WERI-Rb-1 (cell line): ENCODE measurements around the gene ANKHD1.
"Not testable (repeated sequence)": the region's sequence is repeated elsewhere in the genome, so short reads cannot be mapped to it uniquely, and the experiment has no call there.

Source experiments
- DNase-seq: peaks from one replicate; pipeline ENCODE4 v3.0.0-alpha.2; 2020
- H3K27ac ChIP-seq: fragments of 250-450 bp; sonication (Bioruptor Pico); 2 replicates; pipeline ENCODE4 v1.5.1; 2020; ENCODE audit warnings: mild to moderate bottlenecking, moderate library complexity
- H3K27me3 ChIP-seq: fragments of 250-450 bp; sonication (Bioruptor Pico); 2 replicates; pipeline ENCODE4 v1.5.1; 2021; ENCODE audit warnings: mild to moderate bottlenecking, low read depth, moderate library complexity; ENCODE audit not compliant: insufficient read depth, severe bottlenecking
- H3K36me3 ChIP-seq: fragments of 250-450 bp; sonication (Bioruptor Pico); 2 replicates; pipeline ENCODE4 v1.5.1; 2020; ENCODE audit warnings: mild to moderate bottlenecking, moderate library complexity
- H3K4me3 ChIP-seq: 2 replicates; pipeline ENCODE4 v1.5.1; 2011; ENCODE audit warnings: low read depth, mild to moderate bottlenecking, control low read depth, low read length
- H3K9me3 ChIP-seq: fragments of 250-450 bp; sonication (Bioruptor Pico); 2 replicates; pipeline ENCODE4 v1.5.1; 2021; ENCODE audit warnings: mild to moderate bottlenecking, moderate library complexity; ENCODE audit not compliant: severe bottlenecking
- CTCF ChIP-seq: IDR thresholded peaks from 2 replicates; pipeline ENCODE4 v1.5.1; 2011; ENCODE audit warnings: low read depth, mild to moderate bottlenecking, control low read depth, inconsistent platforms, low read length

Gene ANKHD1

DNA sequence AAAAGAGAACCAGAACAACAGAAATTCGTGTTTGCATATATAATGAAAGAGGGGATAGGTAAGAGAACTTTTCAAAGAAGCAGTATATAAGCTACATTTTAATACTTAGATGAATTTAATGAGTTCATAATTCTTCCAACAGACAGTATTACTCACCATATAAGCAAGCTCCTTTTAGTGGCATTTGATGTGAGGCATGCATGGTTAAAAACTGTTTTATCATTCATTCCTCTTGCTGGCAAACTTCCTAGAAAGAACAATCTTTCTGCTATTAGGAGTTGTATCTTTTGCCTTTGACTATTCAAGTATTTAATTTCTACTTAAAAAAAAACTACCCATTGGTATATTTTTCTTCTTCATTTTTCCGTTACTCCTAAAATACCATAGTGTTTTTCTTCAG, 80.1 kb downstream of the ANKHD1 start:
- Histone ChIP-seq H3K9me3 (no peaks in the 10 kb centered on the region), H3K36me3 (peaks cover 39% of the 10 kb centered on the region), H3K27ac (no peak overlapping the region), H3K27me3 (no peaks in the 10 kb centered on the region), H3K4me3 (no peak overlapping the region)
- no peak for DNase-seq
- no peak for TF ChIP-seq CTCF

- H3K9me3 ChIP-seq: no peaks in the 10 kb centered on the region
- no peak overlapping the region for H3K27ac ChIP-seq
- no peak for TF ChIP-seq CTCF
- H3K36me3 ChIP-seq: peaks cover 52% of the 10 kb centered on the region
- DNase-seq: no peak
- no peaks in the 10 kb centered on the region for H3K27me3 ChIP-seq
- no peak overlapping the region for H3K4me3 ChIP-seq
Measured at GRCh38 chr5:140483055-140483454, 81.4 kb downstream of the ANKHD1 start.

GRCh38 chr5:140488141-140488540, 86.5 kb downstream of the ANKHD1 start:
- not testable (repeated sequence) for H3K27ac ChIP-seq, H3K4me3 ChIP-seq, DNase-seq, H3K9me3 ChIP-seq, H3K27me3 ChIP-seq
- H3K36me3 ChIP-seq: peaks cover 75% of the 10 kb centered on the region

GRCh38 chr5:140488914-140489313, 87.3 kb downstream of the ANKHD1 start:
- Histone ChIP-seq H3K36me3 (peaks cover 75% of the 10 kb centered on the region), H3K4me3 (no peak overlapping the region), H3K9me3 (no peaks in the 10 kb centered on the region), H3K27ac (no peak overlapping the region), H3K27me3 (no peaks in the 10 kb centered on the region)
- no peak for DNase-seq
- no peak for TF ChIP-seq CTCF

DNA sequence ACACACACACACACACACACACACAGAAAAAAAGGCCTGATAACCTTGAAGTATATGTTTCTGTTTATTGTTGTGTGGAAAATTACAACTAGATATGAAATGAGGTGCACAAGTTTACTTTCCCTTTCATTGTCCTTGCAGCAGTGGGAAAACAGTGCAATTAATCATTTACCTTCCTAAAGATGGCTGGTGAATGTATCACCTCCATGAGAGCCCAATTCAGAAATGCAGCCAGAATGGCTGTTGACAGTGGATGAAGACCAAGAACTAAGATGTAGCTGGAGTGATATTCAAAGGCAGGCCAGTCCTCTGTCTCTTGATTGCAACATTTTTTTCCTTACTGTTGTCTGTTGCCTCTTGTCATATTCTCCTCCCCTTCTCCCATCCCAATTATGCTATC, 96.3 kb downstream of the ANKHD1 start:
- H3K27ac ChIP-seq: no peak overlapping the region
- no peak for TF ChIP-seq CTCF
- H3K4me3 ChIP-seq: no peak overlapping the region
- no peaks in the 10 kb centered on the region for H3K27me3 ChIP-seq
- H3K36me3 ChIP-seq: peaks cover 21% of the 10 kb centered on the region
- no peaks in the 10 kb centered on the region for H3K9me3 ChIP-seq
- no peak for DNase-seq

- TF ChIP-seq CTCF: no peak
- Histone ChIP-seq H3K9me3 (no peaks in the 10 kb centered on the region), H3K27ac (no peak overlapping the region), H3K27me3 (no peaks in the 10 kb centered on the region), H3K4me3 (no peak overlapping the region), H3K36me3 (peaks cover 14% of the 10 kb centered on the region)
- DNase-seq: no peak
Measured at GRCh38 chr5:140498591-140498990, 97.0 kb downstream of the ANKHD1 start.
